Right cardiac atrium (tissue), 5 donors: Measurements from ENCODE around the gene ZNF219. TPM values are rescaled to one million over a fixed set of nuclear protein-coding genes. Genes with fewer than 3 reads are reported as not detected.
"Not testable (repeated sequence)": the region's sequence is repeated elsewhere in the genome, so short reads cannot be mapped to it uniquely, and the experiment has no call there.

ENCODE experiments used
- ATAC-seq, 2 donors: fragments of 200-7000 bp; cut with Tn5 transposase; one replicate each; pipeline versions ENCODE4 v1.8.0 to v1.9.1; 2020; ENCODE audit warnings: moderate library complexity in 2 of 2, mild to moderate bottlenecking in 1 of 2
- DNase-seq, 3 donors: peaks; one replicate each; pipeline ENCODE4 v3.0.0-alpha.2; 2020
- H3K27ac ChIP-seq: one replicate; pipeline ENCODE4 v1.5.1; 2013; ENCODE audit warnings: mild to moderate bottlenecking, low read length, control low read depth, moderate library complexity
- H3K27me3 ChIP-seq: one replicate; pipeline ENCODE4 v1.6.1; 2013; ENCODE audit not compliant: control insufficient read depth, insufficient read depth
- H3K4me1 ChIP-seq: one replicate; pipeline ENCODE4 v1.6.1; 2013; ENCODE audit warnings: low read length; ENCODE audit not compliant: control insufficient read depth, insufficient read depth
- H3K4me3 ChIP-seq: one replicate; pipeline ENCODE4 v1.5.1; 2013; ENCODE audit warnings: low read length, control low read depth
- H3K9me3 ChIP-seq: one replicate; pipeline ENCODE4 v1.6.1; 2013; ENCODE audit warnings: low read length; ENCODE audit not compliant: control insufficient read depth
- WGBS: extraction: QIAGEN DNeasy Blood & Tissue Kit; methylation state at CpG from one replicate; pipeline ENCODE4 v1.1.7; 2013; 5-methylcytosine and 5-hydroxymethylcytosine counted together
- intact Hi-C, 4 donors: fragments of 100-400 bp; cut with DNase I; formaldehyde crosslinking; loops; one replicate each; pipeline versions ENCODE4 v1.11.0 to v1.14.0; 2022 to 2023
- polyA plus RNA-seq: library from polyadenylated mRNA; stranded (reverse); fragments of 200-250 nt; gene quantifications from one replicate; pipeline ENCODE4 v1.2.3, GENCODE V29; 2013
- total RNA-seq, 4 donors: library from RNA; stranded (reverse); fragmentation: NEBNext Ultra II Directional; extraction: Animal tissue kit (Norgen Biotek cat#: 25700); gene quantifications; one replicate each; pipeline ENCODE4 v1.2.1, GENCODE V29; 2021
- donor health status: healthy with polysubstance abuse.
- donor health status: DM: no; HTN: yes; CAD: no.
- donor health status: DM: no; HTN: no; CAD: no.
- donor health status: DM: no; HTN: yes; CAD: no; lungs with severe emphysema.
- donor health status: DM: yes; HTN: yes; CAD: no.

Gene ZNF219
- total and polyA plus RNA-seq, 5 donors: 49.1 to 68.6 (median 58.0) TPM

- intact Hi-C loops: loop anchor here in 3 of 4 donors (1.0 to 10.0 kb wide), 4 partner anchors 26 to 184 kb away; no protein-coding TSS in a partner anchor
- not testable (repeated sequence) for H3K9me3 ChIP-seq, H3K4me3 ChIP-seq, DNase-seq, H3K27me3 ChIP-seq, ATAC-seq, H3K27ac ChIP-seq
- WGBS: 84% methylated on average over 3 of the region's 3 CpGs
- H3K4me1 ChIP-seq: peaks cover 22% of the 10 kb centered on the region
These were observed 57.5 kb downstream of the ZNF219 start for GRCh38 chr14:21040941-21041340.

GRCh38 chr14:21040370-21040925 lies 58.0 kb downstream of the ZNF219 start:
- intact Hi-C loops: loop anchor here in 3 of 4 donors (1.0 to 10.0 kb wide), 4 partner anchors 26 to 183 kb away; no protein-coding TSS in a partner anchor
- H3K27ac ChIP-seq: no peak overlapping the region
- ATAC-seq (no peak), DNase-seq (no peak)
- 70% methylated on average over 8 of the region's 8 CpGs for WGBS
- H3K4me3 ChIP-seq: no peak overlapping the region
- no peaks in the 10 kb centered on the region for H3K9me3 ChIP-seq
- H3K4me1 ChIP-seq: peaks cover 22% of the 10 kb centered on the region
- H3K27me3 ChIP-seq: no peaks in the 10 kb centered on the region

Other genes starting within 250 kb of the ZNF219 start
- under 1 TPM in 1 of 4 donors, not detected in 3; 0.69 TPM for gene RNASE3, start 207.3 kb downstream of the ZNF219 start, total RNA-seq
- 0.14 TPM for gene RNASE3, start 207.3 kb downstream of the ZNF219 start, polyA plus RNA-seq
- 10 to 100 TPM in 1 of 4 donors, 1 to 10 TPM in 3; 2.3 to 10.0 (median 5.1) TPM for gene RNASE2, start 143.2 kb downstream of the ZNF219 start, total RNA-seq
- gene RNASE2, start 143.2 kb downstream of the ZNF219 start, polyA plus RNA-seq: 3.8 TPM
- gene METTL17, start 108.7 kb downstream of the ZNF219 start, total RNA-seq: 10 to 100 TPM; 27.0 to 42.4 (median 37.7) TPM
- gene METTL17, start 108.7 kb downstream of the ZNF219 start, polyA plus RNA-seq: 39.4 TPM
- gene SLC39A2, start 99.4 kb downstream of the ZNF219 start, total RNA-seq: under 1 TPM in 2 of 4 donors, not detected in 2; 0.29 to 0.35 TPM
- 0.16 TPM for gene SLC39A2, start 99.4 kb downstream of the ZNF219 start, polyA plus RNA-seq
- gene NDRG2, start 73.6 kb downstream of the ZNF219 start, total RNA-seq: 100 to 1,000 TPM; 219 to 368 (median 330) TPM
- 351 TPM for gene NDRG2, start 73.6 kb downstream of the ZNF219 start, polyA plus RNA-seq
- 1 to 10 TPM in 3 of 4 donors, under 1 TPM in 1; 0.56 to 1.7 (median 1.1) TPM for gene TPPP2, start 68.4 kb downstream of the ZNF219 start, total RNA-seq
- 0.43 TPM for gene TPPP2, start 68.4 kb downstream of the ZNF219 start, polyA plus RNA-seq
- gene RNASE13, start 63.8 kb downstream of the ZNF219 start, total RNA-seq: not detected
- not detected for gene RNASE13, start 63.8 kb downstream of the ZNF219 start, polyA plus RNA-seq
- gene RNASE7, start 56.3 kb downstream of the ZNF219 start, total RNA-seq: not detected
- not detected for gene RNASE7, start 56.3 kb downstream of the ZNF219 start, polyA plus RNA-seq
- gene RNASE8, start 40.8 kb downstream of the ZNF219 start, total RNA-seq: not detected
- gene RNASE8, start 40.8 kb downstream of the ZNF219 start, polyA plus RNA-seq: not detected
- gene ARHGEF40, start 28.4 kb downstream of the ZNF219 start, total RNA-seq: 10 to 100 TPM; 19.8 to 25.8 (median 21.0) TPM
- 15.1 TPM for gene ARHGEF40, start 28.4 kb downstream of the ZNF219 start, polyA plus RNA-seq
- under 1 TPM; 0.28 to 0.63 (median 0.29) TPM for gene TMEM253, start 2.4 kb upstream of the ZNF219 start, total RNA-seq
- gene TMEM253, start 2.4 kb upstream of the ZNF219 start, polyA plus RNA-seq: 0.57 TPM
- gene OR5AU1, start 57.4 kb upstream of the ZNF219 start, total RNA-seq: not detected
- gene OR5AU1, start 57.4 kb upstream of the ZNF219 start, polyA plus RNA-seq: not detected
- 100 to 1,000 TPM; 241 to 308 (median 289) TPM for gene HNRNPC, start 170.8 kb upstream of the ZNF219 start, total RNA-seq
- 334 TPM for gene HNRNPC, start 170.8 kb upstream of the ZNF219 start, polyA plus RNA-seq
- gene RPGRIP1, start 181.4 kb upstream of the ZNF219 start, total RNA-seq: 1 to 10 TPM in 1 of 4 donors, under 1 TPM in 3; 0.20 to 1.0 (median 0.61) TPM
- 0.27 TPM for gene RPGRIP1, start 181.4 kb upstream of the ZNF219 start, polyA plus RNA-seq